Neural cell (in vitro differentiated cells): Measurements from ENCODE around the gene RIPOR1. TPM values are rescaled to one million over a fixed set of nuclear protein-coding genes. Genes with fewer than 3 reads are reported as not detected.

Source experiments
- H2AFZ ChIP-seq: fragments of 200-600, 300-800 bp; sonication (generic), shearing (Covaris generic); 2 replicates; pipeline ENCODE4 v1.6.0; 2014; ENCODE audit warnings: low read depth, mild to moderate bottlenecking, antibody characterized with exemption, low read length, moderate library complexity
- H3F3A ChIP-seq: fragments of 200-600 bp; shearing (Covaris generic); 2 replicates; pipeline ENCODE4 v1.6.1; 2016; ENCODE audit warnings: mild to moderate bottlenecking, moderate library complexity, mixed read lengths, antibody characterized with exemption, low read length; ENCODE audit not compliant: insufficient read depth, poor library complexity, severe bottlenecking
- H3K27ac ChIP-seq: fragments of 200-600, 300-800 bp; sonication (generic), shearing (Covaris generic); 2 replicates; pipeline ENCODE4 v1.5.1; 2014; ENCODE audit warnings: mild to moderate bottlenecking, low read length, moderate library complexity
- H3K27me3 ChIP-seq: fragments of 300-800, 200-600 bp; sonication (generic), shearing (Covaris generic); 2 replicates; pipeline ENCODE4 v1.6.0; 2014; ENCODE audit warnings: mild to moderate bottlenecking, low read depth, low read length, moderate library complexity; ENCODE audit not compliant: insufficient read depth
- H3K36me3 ChIP-seq: fragments of 300-800, 200-600 bp; sonication (generic), shearing (Covaris generic); 2 replicates; pipeline ENCODE4 v1.5.1; 2014; ENCODE audit warnings: mild to moderate bottlenecking, antibody characterized with exemption, low read length, moderate library complexity; ENCODE audit not compliant: insufficient read depth
- H3K4me2 ChIP-seq: fragments of 300-800, 200-600 bp; sonication (generic), shearing (Covaris generic); 2 replicates; pipeline ENCODE4 v1.6.0; 2014; ENCODE audit warnings: mild to moderate bottlenecking, low read length
- H3K4me3 ChIP-seq: fragments of 300-800, 200-600 bp; sonication (generic), shearing (Covaris generic); 2 replicates; pipeline ENCODE4 v1.5.1; 2014; ENCODE audit warnings: mild to moderate bottlenecking, low read length, moderate library complexity
- H3K79me2 ChIP-seq: fragments of 200-600 bp; shearing (Covaris generic); replicated peaks from 2 replicates; pipeline ENCODE4 v1.6.0; 2014; ENCODE audit warnings: mild to moderate bottlenecking, low read length, moderate library complexity; ENCODE audit not compliant: insufficient read depth
- H3K9ac ChIP-seq: fragments of 300-800, 200-600 bp; sonication (generic), shearing (Covaris generic); 2 replicates; pipeline ENCODE4 v1.6.1; 2016; ENCODE audit warnings: mild to moderate bottlenecking, low read length, mixed read lengths
- H3K9me2 ChIP-seq: fragments of 200-600 bp; shearing (Covaris generic); 2 replicates; pipeline ENCODE4 v1.6.1; 2016; ENCODE audit warnings: mild to moderate bottlenecking, low read length, mixed read lengths; ENCODE audit not compliant: insufficient read depth
- H3K9me3 ChIP-seq: fragments of 200-600, 300-800 bp; sonication (generic), shearing (Covaris generic); 2 replicates; pipeline ENCODE4 v1.6.1; 2016; ENCODE audit warnings: mild to moderate bottlenecking, mixed run types, low read length, moderate library complexity, mixed read lengths
- H4K20me1 ChIP-seq: fragments of 200-600 bp; shearing (Covaris generic); 2 replicates; pipeline ENCODE4 v1.6.1; 2016; ENCODE audit warnings: mild to moderate bottlenecking, mixed run types; ENCODE audit not compliant: insufficient read depth
- EP300 ChIP-seq: fragments of 450-650 bp; conservative IDR thresholded peaks from 2 replicates; pipeline ENCODE4 v1.6.1; 2014; ENCODE audit warnings: antibody characterized with exemption, mild to moderate bottlenecking, moderate library complexity; ENCODE audit not compliant: poor library complexity, severe bottlenecking
- EZH2 ChIP-seq: fragments of 200-600, 300-800 bp; shearing (Covaris generic), sonication (generic); IDR thresholded peaks from 2 replicates; pipeline ENCODE4 v1.6.1; 2014; ENCODE audit warnings: antibody characterized with exemption, low read length, borderline replicate concordance, mild to moderate bottlenecking; ENCODE audit not compliant: insufficient read depth, poor library complexity, severe bottlenecking
- MXI1 ChIP-seq: fragments of 450-650 bp; conservative IDR thresholded peaks from 2 replicates; pipeline ENCODE4 v1.6.1; 2014; ENCODE audit warnings: antibody characterized with exemption, mild to moderate bottlenecking; ENCODE audit not compliant: poor library complexity, severe bottlenecking
- POLR2AphosphoS5 ChIP-seq: IDR thresholded peaks from 2 replicates; pipeline ENCODE4 v1.6.1; 2012
- RAD21 ChIP-seq: fragments of 450-650 bp; conservative IDR thresholded peaks from 2 replicates; pipeline ENCODE4 v1.6.1; 2014; ENCODE audit warnings: antibody characterized with exemption, mild to moderate bottlenecking, moderate library complexity
- SMC3 ChIP-seq: fragments of 450-650 bp; conservative IDR thresholded peaks from 2 replicates; pipeline ENCODE4 v1.6.1; 2014; ENCODE audit warnings: antibody characterized with exemption, mild to moderate bottlenecking, moderate library complexity; ENCODE audit not compliant: poor library complexity
- TAF1 ChIP-seq: IDR thresholded peaks from 2 replicates; pipeline ENCODE4 v1.6.1; 2012; ENCODE audit warnings: low read depth
- polyA minus RNA-seq: library from RNA; depleted of rRNA, polyadenylated mRNA; stranded (reverse); fragments of >200 nt; gene quantifications from 2 replicates; pipeline ENCODE4 v1.2.3, GENCODE V29; 2014
- polyA plus RNA-seq: library from polyadenylated mRNA; depleted of rRNA; stranded (reverse); fragments of >200 nt; gene quantifications from 2 replicates; pipeline ENCODE4 v1.2.3, GENCODE V29; 2014
- TF ChIP-seq, protein P1 (sequence below): fragments of 450-650 bp; IDR thresholded peaks from 2 replicates; pipeline ENCODE4 v1.5.1; 2014; ENCODE audit warnings: antibody characterized with exemption, mild to moderate bottlenecking, moderate library complexity; ENCODE audit not compliant: poor library complexity, severe bottlenecking
- TF ChIP-seq, protein P2 (sequence below): IDR thresholded peaks from 2 replicates; pipeline ENCODE4 v1.6.1; 2012; ENCODE audit warnings: borderline replicate concordance

Gene RIPOR1, protein sequence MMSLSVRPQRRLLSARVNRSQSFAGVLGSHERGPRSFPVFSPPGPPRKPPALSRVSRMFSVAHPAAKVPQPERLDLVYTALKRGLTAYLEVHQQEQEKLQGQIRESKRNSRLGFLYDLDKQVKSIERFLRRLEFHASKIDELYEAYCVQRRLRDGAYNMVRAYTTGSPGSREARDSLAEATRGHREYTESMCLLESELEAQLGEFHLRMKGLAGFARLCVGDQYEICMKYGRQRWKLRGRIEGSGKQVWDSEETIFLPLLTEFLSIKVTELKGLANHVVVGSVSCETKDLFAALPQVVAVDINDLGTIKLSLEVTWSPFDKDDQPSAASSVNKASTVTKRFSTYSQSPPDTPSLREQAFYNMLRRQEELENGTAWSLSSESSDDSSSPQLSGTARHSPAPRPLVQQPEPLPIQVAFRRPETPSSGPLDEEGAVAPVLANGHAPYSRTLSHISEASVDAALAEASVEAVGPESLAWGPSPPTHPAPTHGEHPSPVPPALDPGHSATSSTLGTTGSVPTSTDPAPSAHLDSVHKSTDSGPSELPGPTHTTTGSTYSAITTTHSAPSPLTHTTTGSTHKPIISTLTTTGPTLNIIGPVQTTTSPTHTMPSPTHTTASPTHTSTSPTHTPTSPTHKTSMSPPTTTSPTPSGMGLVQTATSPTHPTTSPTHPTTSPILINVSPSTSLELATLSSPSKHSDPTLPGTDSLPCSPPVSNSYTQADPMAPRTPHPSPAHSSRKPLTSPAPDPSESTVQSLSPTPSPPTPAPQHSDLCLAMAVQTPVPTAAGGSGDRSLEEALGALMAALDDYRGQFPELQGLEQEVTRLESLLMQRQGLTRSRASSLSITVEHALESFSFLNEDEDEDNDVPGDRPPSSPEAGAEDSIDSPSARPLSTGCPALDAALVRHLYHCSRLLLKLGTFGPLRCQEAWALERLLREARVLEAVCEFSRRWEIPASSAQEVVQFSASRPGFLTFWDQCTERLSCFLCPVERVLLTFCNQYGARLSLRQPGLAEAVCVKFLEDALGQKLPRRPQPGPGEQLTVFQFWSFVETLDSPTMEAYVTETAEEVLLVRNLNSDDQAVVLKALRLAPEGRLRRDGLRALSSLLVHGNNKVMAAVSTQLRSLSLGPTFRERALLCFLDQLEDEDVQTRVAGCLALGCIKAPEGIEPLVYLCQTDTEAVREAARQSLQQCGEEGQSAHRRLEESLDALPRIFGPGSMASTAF
- polyA plus RNA-seq (13.2 and 15.1 TPM in 2 replicates), polyA minus RNA-seq (35.2 and 36.0 TPM in 2 replicates)

DNA sequence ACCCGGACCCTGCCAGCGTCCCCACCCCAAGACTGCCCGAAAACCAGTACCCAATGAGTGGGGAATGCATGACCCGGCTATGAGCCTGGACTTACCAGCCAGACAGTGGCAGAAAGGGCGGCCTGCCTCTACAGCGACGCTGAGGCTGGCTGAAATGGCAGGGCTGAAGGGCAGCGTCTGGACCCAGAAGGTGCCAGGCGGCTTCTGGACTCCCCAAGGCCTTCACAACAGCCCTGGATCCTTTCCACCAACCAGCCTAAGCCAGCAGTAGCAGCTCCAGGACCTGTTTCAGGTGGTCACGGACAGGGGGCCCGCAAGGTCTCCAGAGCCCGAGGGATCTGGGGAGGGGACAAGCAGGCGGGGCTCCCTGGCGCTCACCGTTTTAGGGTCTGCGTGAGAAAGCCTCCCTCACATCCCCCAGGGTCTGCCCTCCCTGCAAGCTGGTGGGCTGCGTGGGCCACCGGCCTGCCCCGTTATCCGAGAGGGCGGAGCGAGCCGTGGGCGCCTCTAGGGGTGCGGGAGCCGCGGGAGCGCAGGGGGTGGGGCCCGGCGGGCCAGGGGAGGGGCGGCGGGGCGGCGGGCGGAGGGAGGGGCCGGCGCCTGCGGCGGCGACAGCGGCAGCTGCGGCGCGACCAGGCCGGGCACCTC lies at the start of gene RIPOR1:
RIPOR1 (plus strand) TSS at position 608 of the 648 bp plus-strand sequence. CDS start 9,618 bp downstream, outside the sequence.
- Histone ChIP-seq H3K9ac (peak within 1 kb of the TSS; percentile 92), H2AFZ (peak within 1 kb of the TSS; percentile 60), H3K36me3 (no peaks in the 10 kb centered on the region), H3K27ac (peak within 1 kb of the TSS; percentile 52), H3K79me2 (peaks cover 22% of the 10 kb centered on the region), H3K4me3 (peak within 1 kb of the TSS; percentile 90), H3K27me3 (no peaks in the 10 kb centered on the region), H3K4me2 (peak within 1 kb of the TSS; percentile 91), H3F3A (no peaks in the 10 kb centered on the region), H3K9me2 (no peaks in the 10 kb centered on the region), H3K9me3 (no peaks in the 10 kb centered on the region), H4K20me1 (no peaks in the 10 kb centered on the region)
- TF ChIP-seq TAF1, result no peak
- no peak for TF ChIP-seq EP300
- TF ChIP-seq RAD21, result no peak
- no peak for TF ChIP-seq SMC3
- no peak for TF ChIP-seq MXI1
- TF ChIP-seq EZH2, result no peak
- TF ChIP-seq POLR2AphosphoS5, result no peak
- TF ChIP-seq, protein P1, sequence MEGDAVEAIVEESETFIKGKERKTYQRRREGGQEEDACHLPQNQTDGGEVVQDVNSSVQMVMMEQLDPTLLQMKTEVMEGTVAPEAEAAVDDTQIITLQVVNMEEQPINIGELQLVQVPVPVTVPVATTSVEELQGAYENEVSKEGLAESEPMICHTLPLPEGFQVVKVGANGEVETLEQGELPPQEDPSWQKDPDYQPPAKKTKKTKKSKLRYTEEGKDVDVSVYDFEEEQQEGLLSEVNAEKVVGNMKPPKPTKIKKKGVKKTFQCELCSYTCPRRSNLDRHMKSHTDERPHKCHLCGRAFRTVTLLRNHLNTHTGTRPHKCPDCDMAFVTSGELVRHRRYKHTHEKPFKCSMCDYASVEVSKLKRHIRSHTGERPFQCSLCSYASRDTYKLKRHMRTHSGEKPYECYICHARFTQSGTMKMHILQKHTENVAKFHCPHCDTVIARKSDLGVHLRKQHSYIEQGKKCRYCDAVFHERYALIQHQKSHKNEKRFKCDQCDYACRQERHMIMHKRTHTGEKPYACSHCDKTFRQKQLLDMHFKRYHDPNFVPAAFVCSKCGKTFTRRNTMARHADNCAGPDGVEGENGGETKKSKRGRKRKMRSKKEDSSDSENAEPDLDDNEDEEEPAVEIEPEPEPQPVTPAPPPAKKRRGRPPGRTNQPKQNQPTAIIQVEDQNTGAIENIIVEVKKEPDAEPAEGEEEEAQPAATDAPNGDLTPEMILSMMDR, result no peak
- TF ChIP-seq, protein P2, sequence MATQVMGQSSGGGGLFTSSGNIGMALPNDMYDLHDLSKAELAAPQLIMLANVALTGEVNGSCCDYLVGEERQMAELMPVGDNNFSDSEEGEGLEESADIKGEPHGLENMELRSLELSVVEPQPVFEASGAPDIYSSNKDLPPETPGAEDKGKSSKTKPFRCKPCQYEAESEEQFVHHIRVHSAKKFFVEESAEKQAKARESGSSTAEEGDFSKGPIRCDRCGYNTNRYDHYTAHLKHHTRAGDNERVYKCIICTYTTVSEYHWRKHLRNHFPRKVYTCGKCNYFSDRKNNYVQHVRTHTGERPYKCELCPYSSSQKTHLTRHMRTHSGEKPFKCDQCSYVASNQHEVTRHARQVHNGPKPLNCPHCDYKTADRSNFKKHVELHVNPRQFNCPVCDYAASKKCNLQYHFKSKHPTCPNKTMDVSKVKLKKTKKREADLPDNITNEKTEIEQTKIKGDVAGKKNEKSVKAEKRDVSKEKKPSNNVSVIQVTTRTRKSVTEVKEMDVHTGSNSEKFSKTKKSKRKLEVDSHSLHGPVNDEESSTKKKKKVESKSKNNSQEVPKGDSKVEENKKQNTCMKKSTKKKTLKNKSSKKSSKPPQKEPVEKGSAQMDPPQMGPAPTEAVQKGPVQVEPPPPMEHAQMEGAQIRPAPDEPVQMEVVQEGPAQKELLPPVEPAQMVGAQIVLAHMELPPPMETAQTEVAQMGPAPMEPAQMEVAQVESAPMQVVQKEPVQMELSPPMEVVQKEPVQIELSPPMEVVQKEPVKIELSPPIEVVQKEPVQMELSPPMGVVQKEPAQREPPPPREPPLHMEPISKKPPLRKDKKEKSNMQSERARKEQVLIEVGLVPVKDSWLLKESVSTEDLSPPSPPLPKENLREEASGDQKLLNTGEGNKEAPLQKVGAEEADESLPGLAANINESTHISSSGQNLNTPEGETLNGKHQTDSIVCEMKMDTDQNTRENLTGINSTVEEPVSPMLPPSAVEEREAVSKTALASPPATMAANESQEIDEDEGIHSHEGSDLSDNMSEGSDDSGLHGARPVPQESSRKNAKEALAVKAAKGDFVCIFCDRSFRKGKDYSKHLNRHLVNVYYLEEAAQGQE, result no peak
